ENCODE measurements around the gene ARID3B. TPM values are rescaled to one million over a fixed set of nuclear protein-coding genes. Genes with fewer than 3 reads are reported as not detected.

The ARID3B gene
- polyA plus RNA-seq, 1 experiment, result 1.6 TPM

- Histone ChIP-seq H3K27me3 (ENCODE audit: control insufficient read depth, insufficient read depth, low read length) (no peaks in the 10 kb centered on the region), H3K9me3 (ENCODE audit: control insufficient read depth, insufficient read depth, low read length) (no peaks in the 10 kb centered on the region; the same call in 1 of the 2 replicates), H3K4me3 (ENCODE audit: low read depth, low read length) (peak overlapping the region; percentile 87), H3K27ac (ENCODE audit: low read depth, low read length) (no peak overlapping the region)
- no peak for DNase-seq (ENCODE audit: low read depth, low spot score)
- CTCF ChIA-PET, result interaction anchor here (0.6 to 0.7 kb wide), 2 partner anchors 166 to 228 kb away, joined by 3 to 8 read pairs; no protein-coding TSS in a partner anchor
- POLR2A ChIA-PET, result interaction anchor here (0.6 to 1.8 kb wide), 4 partner anchors 73 to 119 kb away, joined by 3 to 4 read pairs (median 4); partner anchors contain the start of genes CLK3 and UBL7
- no peak for TF ChIP-seq CTCF (IDR thresholded peaks at IDR 0.05; ENCODE audit: low read depth, low read length)
Measured at GRCh38 chr15:74541494-74542165, 610 bp downstream of the ARID3B start.

- Histone ChIP-seq H3K27ac (ENCODE audit: low read depth, low read length) (no peak overlapping the region), H3K27me3 (ENCODE audit: control insufficient read depth, insufficient read depth, low read length) (no peaks in the 10 kb centered on the region), H3K4me3 (ENCODE audit: low read depth, low read length) (peak overlapping the region; percentile 87; the same call in 1 of the 2 replicates), H3K9me3 (ENCODE audit: control insufficient read depth, insufficient read depth, low read length) (no peaks in the 10 kb centered on the region; the same call in 1 of the 2 replicates)
- no peak for DNase-seq (ENCODE audit: low read depth, low spot score)
- TF ChIP-seq CTCF (IDR thresholded peaks at IDR 0.05; ENCODE audit: low read depth, low read length), result no peak
- POLR2A ChIA-PET, result interaction anchor here (1.0 kb wide), 1 partner anchor 74 kb away, joined by 3 read pairs; no protein-coding TSS in a partner anchor
- CTCF ChIA-PET, result interaction anchor here (0.7 kb wide), 1 partner anchor 166 kb away, joined by 3 read pairs; no protein-coding TSS in a partner anchor
Measured at GRCh38 chr15:74542166-74543042, 1.4 kb downstream of the ARID3B start.

GRCh38 chr15:74543043-74543422, 2.0 kb downstream of the ARID3B start:
- ChIA-PET POLR2A (interaction anchor here (0.5 kb wide), 1 partner anchor 59 kb away, joined by 3 read pairs; no protein-coding TSS in a partner anchor), CTCF (no interaction called here)
- no peak for TF ChIP-seq CTCF (IDR thresholded peaks at IDR 0.05; ENCODE audit: low read depth, low read length)
- H3K27ac ChIP-seq (ENCODE audit: low read depth, low read length), result no peak overlapping the region
- no peaks in the 10 kb centered on the region for H3K27me3 ChIP-seq (ENCODE audit: control insufficient read depth, insufficient read depth, low read length)
- no peak overlapping the region for H3K4me3 ChIP-seq (ENCODE audit: low read depth, low read length)
- DNase-seq (ENCODE audit: low read depth, low spot score), result no peak
- no peaks in the 10 kb centered on the region; the same call in 1 of the 2 replicates for H3K9me3 ChIP-seq (ENCODE audit: control insufficient read depth, insufficient read depth, low read length)

GRCh38 chr15:74543583-74543982, 2.6 kb downstream of the ARID3B start:
- TF ChIP-seq CTCF (IDR thresholded peaks at IDR 0.05; ENCODE audit: low read depth, low read length), result peak; percentile 19; the same call in 1 of the 2 replicates
- H3K27me3 ChIP-seq (ENCODE audit: control insufficient read depth, insufficient read depth, low read length), result no peaks in the 10 kb centered on the region
- H3K27ac ChIP-seq (ENCODE audit: low read depth, low read length), result no peak overlapping the region
- no peak overlapping the region for H3K4me3 ChIP-seq (ENCODE audit: low read depth, low read length)
- ChIA-PET CTCF (interaction anchor here (1.0 kb wide), 1 partner anchor 104 kb away, joined by 3 read pairs; no protein-coding TSS in a partner anchor), POLR2A (interaction anchor here (0.5 kb wide), 1 partner anchor 60 kb away, joined by 3 read pairs; no protein-coding TSS in a partner anchor)
- DNase-seq (ENCODE audit: low read depth, low spot score), result no peak
- no peaks in the 10 kb centered on the region; the same call in 1 of the 2 replicates for H3K9me3 ChIP-seq (ENCODE audit: control insufficient read depth, insufficient read depth, low read length)
